HG03139 (cell line): ENCODE results near the gene ARL14.

ENCODE experiments used
- ATAC-seq: cut with Tn5 transposase; IDR thresholded peaks from one replicate; pipeline ENCODE4 v1.9.1; 2021; ENCODE audit not compliant: unreplicated experiment

ARL14 gene

DNA sequence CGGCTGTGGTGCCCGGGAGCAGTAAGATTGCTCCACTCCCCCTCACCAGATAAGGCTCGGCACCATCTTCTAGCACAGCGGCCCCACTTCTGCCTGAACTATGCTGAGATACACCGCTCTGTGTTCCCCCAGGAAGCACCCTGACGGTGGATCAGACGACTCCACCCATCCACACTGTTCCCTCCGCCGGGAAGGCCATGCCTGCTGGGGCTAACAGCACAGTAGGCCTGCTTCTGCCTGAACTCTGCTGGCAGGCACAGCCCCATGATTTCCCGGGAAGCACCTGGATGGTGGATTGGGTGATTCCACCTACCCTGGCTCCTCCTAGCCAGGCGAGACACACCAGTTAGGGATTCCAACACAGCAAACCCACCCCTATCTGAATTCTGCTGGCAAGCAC is 42.8 kb downstream of the ARL14 start:
- ATAC-seq, result no peak

DNA sequence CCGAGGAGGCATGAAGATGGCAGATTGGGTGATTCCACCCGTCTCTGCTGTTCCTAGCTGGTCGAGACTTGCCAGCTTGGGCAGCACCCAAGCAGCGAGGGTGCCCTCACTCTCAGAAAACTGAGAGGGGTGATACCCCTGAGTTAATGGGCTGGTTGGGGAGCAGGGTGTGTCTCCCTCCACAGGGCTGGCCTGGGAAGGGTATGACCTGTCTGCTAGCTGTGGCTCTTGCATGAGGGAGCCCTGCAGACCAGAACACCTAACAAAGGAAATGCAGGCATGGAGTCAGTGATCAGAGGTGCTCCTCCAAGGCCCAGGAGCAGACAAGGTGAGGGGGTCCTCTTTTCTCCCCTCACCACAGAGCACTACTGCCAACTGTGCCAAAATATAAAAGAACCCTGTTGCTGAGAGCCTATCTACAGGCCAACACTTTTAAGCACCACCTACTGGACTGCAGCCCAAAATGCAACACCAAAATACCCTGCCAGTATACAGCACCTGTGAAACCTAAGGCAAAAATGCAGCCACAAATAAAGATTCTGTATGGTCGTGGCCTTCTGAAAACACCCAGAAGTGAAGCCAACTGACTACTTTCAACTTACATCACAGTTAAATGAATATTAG is 43.3 kb downstream of the ARL14 start:
- peak; percentile 54 for ATAC-seq

DNA sequence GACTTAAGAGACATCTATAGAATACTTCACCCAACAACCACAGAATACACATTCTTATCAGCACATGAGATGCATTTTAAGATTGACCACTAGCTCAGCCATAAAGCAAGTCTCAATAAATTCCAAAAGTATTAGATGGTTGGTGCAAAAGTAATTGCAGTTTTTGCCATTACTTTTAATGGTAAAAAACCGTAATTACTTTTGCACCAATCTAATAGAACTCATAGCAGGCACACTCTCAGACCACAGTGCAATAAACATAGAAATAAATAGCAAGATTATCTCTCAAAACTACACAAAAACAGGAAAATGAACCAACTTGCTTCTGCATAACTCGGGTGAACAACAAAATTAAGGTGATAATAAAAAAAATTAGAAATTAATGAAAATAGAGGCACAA is 45.4 kb downstream of the ARL14 start:
- no peak for ATAC-seq

DNA sequence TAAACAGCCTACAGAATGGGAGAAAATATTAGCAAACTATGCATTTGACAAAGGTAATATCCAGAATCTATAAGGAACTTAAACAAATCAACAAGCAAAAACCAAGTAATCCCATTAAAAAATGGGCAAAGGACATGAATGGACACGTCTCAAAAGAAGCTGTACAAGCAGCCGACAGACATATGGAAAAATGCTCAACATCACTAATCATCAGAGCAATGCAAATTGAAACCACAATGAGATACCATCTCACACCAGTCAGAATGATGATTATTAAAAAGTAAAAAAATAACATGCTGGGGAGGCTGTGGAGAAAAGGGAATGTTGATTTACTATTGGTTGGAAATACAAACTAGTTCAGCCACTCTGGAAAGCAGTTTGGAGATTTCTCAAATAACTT is 48.4 kb downstream of the ARL14 start:
- no peak for ATAC-seq
